Hippocampal formation (tissue), 2 donors: ENCODE results near the gene IGSF10.
"Not testable (repeated sequence)": the region's sequence is repeated elsewhere in the genome, so short reads cannot be mapped to it uniquely, and the experiment has no call there.

Experiments used
- DNase-seq, 2 donors: peaks; one replicate each; lab custom pipeline; 2025; lab: John Stamatoyannopoulos, UW

IGSF10 gene

GRCh38 chr3:151460774-151461450 is at the start of gene IGSF10:
IGSF10 (minus strand) TSS chr3:151461061; CDS start chr3:151458709, 2,352 bp downstream.
- no peak for DNase-seq

GRCh38 chr3:151509468-151510135 is 48.7 kb upstream of the IGSF10 start:
- not testable (repeated sequence) for DNase-seq

- no peak for DNase-seq
Measured at GRCh38 chr3:151504606-151505005, 43.7 kb upstream of the IGSF10 start.

- DNase-seq, result no peak
Measured at GRCh38 chr3:151503074-151503473, 42.2 kb upstream of the IGSF10 start.

GRCh38 chr3:151501923-151502632 is 41.2 kb upstream of the IGSF10 start:
- no peak for DNase-seq

- DNase-seq, result no peak
Measured at GRCh38 chr3:151501171-151501922, 40.5 kb upstream of the IGSF10 start.

- DNase-seq, result no peak
Measured at GRCh38 chr3:151499168-151499567, 38.3 kb upstream of the IGSF10 start.

GRCh38 chr3:151491525-151491924 is 30.7 kb upstream of the IGSF10 start:
- no peak for DNase-seq

GRCh38 chr3:151487833-151488232 is 27.0 kb upstream of the IGSF10 start:
- not testable (repeated sequence) for DNase-seq

GRCh38 chr3:151483961-151484520 is 23.2 kb upstream of the IGSF10 start:
- no peak for DNase-seq

GRCh38 chr3:151483488-151483887 is 22.6 kb upstream of the IGSF10 start:
- DNase-seq, result no peak

- no peak for DNase-seq
Measured at GRCh38 chr3:151480492-151480891, 19.6 kb upstream of the IGSF10 start.

GRCh38 chr3:151479452-151479851 is 18.6 kb upstream of the IGSF10 start:
- no peak for DNase-seq

- DNase-seq, result no peak
Measured at GRCh38 chr3:151478335-151478697, 17.5 kb upstream of the IGSF10 start.

- DNase-seq, result no peak
Measured at GRCh38 chr3:151477591-151478334, 16.9 kb upstream of the IGSF10 start.

GRCh38 chr3:151476344-151477018 is 15.6 kb upstream of the IGSF10 start:
- no peak for DNase-seq

- DNase-seq, result no peak
Measured at GRCh38 chr3:151468284-151468917, 7.5 kb upstream of the IGSF10 start.

GRCh38 chr3:151467069-151467468 is 6.2 kb upstream of the IGSF10 start:
- DNase-seq, result no peak

- DNase-seq, result no peak
Measured at GRCh38 chr3:151462991-151463390, 2.1 kb upstream of the IGSF10 start.

- DNase-seq, result no peak
Measured at GRCh38 chr3:151462278-151462780, 1.5 kb upstream of the IGSF10 start.
